ENCODE data around the gene NMRAL1.
A peak's percentile ranks its signal among the peaks of the same experiment; 100 is the strongest.

The NMRAL1 gene

DNA sequence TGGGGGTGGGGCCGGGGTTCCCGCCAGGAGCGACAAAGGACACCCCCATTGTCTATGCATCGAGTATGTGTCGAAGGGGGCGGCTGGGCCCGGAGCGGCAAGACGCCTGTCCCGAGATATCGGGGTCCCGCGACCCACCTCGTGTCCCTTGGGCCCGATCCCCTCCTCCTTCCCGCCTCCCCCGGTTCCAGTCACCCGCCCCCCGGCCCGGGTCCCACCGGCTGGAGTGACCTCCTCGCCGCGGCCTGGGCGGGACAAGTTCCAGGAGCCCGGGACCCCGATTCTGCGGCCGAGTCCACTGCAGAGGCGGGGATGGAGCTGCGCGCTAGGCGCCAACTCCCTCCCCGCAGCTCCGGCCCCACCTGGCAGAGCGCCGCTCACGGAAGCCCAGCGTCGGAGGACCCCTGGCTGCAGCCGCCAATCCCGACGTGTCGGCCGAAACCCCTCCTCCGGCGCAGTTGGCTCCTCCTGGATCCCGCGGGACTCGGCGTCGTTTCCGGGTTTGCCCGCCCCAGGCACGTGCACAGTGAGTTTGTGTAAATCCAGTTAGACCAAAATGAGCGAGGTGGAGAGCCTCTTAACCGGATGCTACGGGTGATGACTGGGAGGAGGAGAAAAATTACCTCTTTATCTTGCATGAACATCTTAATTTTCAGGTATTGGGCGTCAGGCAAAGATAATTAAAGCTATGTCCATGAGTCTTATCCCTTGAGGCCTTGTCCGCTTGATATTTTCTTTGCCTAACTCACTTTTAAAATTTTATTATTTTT lies at the start of gene NMRAL1:
TSS of gene NMRAL1 (minus strand) at position 434 of the 770 bp plus-strand sequence. CDS start 493 bp downstream, outside the sequence.
- peak; percentile 68 to 70 for DNase-seq (ENCODE audit: extremely low read depth in 1 of 2, low read depth in 1 of 2)

DNA sequence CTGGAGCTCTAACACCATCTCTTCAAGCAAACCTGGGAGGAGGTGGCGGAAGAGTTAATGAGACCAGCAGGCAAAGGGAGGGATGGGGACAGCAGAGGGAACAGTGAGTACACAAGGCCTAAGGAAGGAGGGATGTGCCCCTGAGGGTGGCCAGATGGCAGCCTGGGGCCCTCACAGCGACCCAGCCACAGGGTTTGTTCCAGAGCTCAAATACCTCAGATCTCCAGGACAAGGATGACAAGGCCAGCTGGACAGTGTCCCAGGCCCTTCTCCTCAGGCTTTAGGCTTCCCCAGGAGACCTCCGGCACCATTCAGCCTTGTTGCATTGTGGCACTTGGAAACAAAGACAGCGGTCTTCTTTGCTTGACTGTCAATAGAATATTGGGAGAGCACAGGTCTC lies 49.3 kb upstream of the NMRAL1 start:
- DNase-seq (ENCODE audit: extremely low read depth in 1 of 2, low read depth in 1 of 2), result no peak

DNA sequence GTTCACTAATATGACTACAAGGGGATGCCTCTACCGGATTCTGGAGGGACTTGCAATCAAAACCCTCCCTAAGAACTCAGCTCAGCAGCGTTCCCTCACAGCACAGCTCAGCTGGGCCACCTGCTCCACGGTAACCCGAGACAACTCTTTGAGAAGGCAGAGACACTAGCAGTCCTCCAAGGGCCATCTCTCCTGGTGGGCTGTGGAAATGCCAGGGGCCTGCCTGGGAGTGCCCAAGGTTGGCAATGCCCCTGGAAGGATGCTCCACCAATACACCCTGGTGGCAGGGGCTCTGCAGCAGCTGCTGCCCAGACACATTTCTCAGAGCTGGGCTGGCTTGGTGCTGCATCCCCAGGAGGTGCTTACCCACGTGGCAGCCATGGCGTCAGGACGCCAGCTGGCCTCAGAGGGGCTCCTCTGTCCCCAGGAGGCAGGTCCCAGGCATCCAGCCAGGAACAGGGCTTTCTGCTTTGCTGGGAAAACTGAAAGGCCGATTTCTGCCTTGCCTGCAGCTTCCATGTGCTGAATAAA lies 47.7 kb upstream of the NMRAL1 start:
- DNase-seq (ENCODE audit: extremely low read depth in 1 of 2, low read depth in 1 of 2), result no peak

DNA sequence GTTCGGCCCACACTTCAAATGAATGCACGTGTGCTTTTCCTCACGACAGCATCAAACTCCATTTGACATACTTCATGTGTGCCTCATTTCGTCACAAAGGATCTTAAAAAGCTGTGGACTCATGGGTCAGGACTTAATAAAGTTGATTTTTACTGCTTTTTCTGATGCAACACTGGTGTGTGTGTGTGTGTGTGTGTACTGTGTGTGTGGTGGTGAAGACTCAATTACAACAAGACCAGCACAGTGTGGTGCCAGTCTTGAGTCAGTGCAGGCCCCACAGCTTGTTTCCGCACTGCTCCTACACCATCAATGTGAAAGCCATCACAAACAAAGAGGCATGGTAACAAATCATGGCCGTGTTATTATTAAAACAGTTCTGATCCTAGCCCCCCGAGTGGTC lies 46.5 kb upstream of the NMRAL1 start:
- DNase-seq (ENCODE audit: extremely low read depth in 1 of 2, low read depth in 1 of 2), result no peak

DNA sequence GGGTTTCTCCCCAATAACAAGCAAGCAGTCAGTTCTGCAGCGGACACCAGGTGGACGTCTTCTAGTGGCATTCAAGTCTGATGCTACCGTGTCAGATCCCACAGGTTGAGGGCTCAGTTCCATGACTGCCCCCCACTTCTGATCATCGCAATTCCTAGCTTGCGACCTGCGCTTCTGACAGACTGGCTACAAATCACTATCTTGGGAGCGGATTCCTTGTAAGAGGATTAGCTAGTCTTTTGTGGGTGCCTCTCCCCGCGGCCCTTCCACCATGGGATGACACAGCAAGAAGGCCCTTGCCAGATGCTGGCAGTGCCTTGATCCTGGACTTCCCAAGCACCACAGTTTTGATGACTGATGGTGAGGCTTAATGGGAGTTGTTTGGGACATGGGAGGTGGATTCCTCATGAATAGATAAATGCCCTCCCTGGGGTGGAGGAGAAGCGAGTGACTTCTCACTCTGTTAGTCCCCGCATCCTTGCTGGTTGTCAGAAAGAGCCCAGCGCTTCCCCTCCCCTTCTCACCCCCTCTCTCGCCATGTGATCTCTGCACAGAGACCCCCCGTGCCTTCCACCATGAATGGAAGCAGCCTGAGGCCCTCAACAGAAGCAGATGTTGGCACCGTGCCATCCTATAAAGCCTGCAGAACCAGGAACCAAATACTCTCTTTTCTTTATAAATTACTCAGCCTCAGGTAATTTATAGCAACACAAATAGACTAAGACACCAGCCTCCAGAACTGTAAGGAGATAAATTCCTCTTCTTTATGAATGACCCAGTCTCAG lies 45.0 kb upstream of the NMRAL1 start:
- DNase-seq (ENCODE audit: extremely low read depth in 1 of 2, low read depth in 1 of 2), result no peak

DNA sequence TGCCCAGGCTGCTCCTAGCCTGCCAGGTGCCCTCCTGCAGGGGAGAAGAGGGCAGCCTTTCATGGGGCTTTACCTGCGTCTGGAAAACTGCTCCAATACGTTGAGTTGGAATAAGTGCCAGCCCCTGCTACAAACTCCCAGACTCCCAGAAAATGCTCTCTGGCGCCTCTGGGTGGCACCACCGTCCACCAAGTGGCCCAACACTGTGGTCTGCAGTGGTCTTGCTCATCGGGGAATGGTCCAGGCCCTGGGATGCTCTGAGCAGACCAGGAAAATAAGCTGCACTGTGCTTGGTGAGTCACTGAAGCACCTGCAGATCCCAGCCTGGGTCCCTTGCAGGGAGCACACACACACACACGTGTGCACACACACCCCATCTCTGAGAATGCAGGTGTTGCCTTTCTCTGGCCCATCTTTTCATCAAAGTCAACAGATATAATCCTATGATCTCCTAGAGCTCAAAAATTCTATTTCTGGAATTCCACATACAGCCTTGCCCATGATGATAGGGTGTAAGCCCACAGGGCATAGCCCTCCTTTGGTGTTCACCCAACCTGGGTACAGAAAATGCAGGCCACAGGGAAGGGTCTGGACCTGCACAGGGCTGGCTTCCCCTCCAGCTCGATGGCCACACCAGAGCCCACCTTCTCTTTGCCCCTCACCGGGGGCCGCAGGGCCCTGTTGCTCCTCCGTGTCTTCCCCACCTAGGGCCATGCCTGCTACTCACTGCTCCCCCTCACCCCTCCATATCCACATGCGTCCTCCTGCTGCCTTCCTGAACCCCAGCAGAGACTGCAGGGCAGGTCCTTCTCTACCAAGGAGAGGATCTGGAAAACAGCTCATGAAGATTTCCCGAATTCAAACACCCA lies 43.6 kb upstream of the NMRAL1 start:
- no peak for DNase-seq (ENCODE audit: extremely low read depth in 1 of 2, low read depth in 1 of 2)

DNA sequence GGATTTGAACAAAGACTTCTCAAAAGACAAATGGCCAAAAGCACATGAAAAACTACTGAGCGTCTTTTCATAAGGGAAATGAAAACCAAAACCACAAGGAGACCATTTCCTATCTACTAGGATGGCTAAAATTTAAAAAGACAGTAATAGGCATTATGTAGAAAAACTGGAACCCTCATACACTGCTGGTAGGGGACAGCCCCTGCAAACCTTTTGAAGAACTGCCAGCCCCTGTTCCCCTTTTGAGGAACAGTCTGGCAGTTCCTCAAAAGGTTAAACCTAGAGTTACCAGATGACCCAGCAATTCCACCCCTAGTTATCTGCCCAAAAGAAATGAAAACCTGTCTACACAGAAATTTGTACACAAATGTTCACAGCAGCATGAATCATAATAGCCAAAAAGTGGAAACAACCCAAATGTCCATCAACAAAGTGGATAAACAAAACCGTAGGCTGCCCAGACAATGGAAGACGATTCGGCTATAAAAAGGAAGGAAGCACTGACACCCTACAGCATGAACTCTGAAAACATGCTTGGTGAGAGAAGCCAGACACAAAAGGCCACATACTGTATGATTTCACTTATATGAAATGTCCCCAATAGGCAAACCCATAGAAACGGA lies 41.3 kb upstream of the NMRAL1 start:
- DNase-seq (ENCODE audit: extremely low read depth in 1 of 2, low read depth in 1 of 2), result no peak

DNA sequence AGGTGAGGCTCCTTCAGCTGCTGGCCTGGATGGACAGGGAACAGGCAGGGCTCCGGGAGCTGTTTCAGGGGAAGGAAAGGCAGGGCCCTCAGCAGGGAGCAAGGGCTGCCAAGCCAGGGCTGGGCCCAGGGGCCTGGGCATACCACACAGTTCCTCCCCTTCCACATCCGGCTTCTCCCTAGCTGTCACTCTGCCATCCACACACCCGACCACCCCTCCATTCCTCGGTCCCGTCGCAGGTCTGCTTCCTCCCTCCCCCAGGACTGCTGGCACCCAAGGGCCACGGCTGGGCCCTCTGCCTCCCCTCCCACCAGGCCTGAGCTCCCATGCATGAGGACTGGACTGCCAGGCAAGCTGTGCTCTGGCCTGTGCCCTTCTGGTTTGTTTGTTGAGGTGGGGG lies 40.2 kb upstream of the NMRAL1 start:
- no peak for DNase-seq (ENCODE audit: extremely low read depth in 1 of 2, low read depth in 1 of 2)

DNA sequence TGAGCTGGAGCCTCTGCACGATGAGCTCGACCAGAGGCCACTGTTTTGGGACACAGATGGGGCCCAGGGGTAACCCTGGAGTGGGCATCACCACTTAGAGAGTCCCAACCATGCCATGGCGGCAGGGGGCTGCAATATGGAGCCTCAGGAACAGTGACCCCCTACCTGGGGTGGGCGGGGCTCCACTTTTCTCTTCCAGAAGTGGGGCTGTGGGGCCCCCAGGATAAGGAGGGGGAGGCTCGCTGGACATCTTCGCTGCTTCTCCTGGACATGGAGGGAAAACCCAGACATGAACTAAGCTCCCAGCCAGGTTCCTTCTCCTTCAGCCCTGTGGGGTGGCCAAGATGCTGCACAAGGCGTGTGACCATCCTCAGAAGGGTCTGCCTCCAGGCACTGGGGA lies 39.5 kb upstream of the NMRAL1 start:
- DNase-seq (ENCODE audit: extremely low read depth in 1 of 2, low read depth in 1 of 2), result no peak

DNA sequence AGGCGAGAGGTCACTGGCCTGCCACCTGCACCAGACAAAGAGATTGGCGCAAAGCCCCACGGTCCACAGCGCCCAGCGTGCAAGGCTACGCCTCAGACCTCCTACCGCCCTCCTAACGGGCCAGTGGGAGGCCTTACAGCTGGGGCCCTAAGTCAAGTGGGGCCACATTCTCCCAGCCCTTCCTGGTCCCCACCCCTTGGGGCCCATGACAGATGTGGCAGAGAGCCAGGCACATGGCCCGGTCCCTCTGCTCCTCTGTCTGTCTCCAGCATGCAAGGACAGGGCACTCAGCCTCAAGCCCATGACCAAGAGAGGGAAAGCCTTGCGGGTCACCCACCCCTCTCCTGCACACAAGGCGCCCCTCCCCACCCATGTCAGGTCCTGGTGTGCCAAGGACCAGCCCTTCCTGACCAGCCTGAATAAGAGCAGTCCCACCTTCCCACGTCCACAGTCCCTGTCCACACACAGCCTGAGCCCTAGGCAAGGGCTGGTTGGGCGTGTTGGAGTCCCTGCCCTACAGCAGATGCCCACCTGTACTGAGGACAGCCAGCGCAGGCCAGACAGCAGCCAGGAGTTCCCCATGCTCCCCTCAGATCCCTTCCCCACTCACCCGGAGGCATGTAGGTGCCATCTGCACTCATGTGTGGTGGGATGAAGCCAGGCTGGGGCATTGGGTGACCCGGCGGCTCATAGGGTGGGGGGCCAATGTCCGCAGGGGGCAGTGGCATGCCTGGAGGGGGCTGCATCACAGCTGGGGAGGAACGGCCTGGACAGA lies 38.8 kb upstream of the NMRAL1 start:
- DNase-seq (ENCODE audit: extremely low read depth in 1 of 2, low read depth in 1 of 2), result no peak

DNA sequence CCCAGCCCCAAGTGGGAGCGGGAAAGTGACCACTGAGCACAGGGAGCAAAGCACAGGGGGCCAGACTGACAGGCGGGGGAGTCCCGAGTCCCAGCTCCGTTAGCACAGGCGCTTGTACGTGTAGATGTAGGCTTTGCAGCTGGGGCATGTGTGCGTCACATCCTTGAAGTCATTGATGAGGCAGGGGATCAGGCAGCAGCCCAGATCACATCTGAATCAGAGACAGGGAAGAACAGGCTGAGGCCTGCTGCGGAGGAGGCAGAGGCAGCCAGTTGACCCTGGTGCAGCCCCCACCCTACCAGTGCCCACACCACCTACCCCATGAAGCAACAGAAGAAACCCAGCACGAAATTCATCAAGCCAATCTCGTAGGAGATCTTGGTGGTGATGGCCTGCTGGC lies 38.0 kb upstream of the NMRAL1 start:
- no peak for DNase-seq (ENCODE audit: extremely low read depth in 1 of 2, low read depth in 1 of 2)

DNA sequence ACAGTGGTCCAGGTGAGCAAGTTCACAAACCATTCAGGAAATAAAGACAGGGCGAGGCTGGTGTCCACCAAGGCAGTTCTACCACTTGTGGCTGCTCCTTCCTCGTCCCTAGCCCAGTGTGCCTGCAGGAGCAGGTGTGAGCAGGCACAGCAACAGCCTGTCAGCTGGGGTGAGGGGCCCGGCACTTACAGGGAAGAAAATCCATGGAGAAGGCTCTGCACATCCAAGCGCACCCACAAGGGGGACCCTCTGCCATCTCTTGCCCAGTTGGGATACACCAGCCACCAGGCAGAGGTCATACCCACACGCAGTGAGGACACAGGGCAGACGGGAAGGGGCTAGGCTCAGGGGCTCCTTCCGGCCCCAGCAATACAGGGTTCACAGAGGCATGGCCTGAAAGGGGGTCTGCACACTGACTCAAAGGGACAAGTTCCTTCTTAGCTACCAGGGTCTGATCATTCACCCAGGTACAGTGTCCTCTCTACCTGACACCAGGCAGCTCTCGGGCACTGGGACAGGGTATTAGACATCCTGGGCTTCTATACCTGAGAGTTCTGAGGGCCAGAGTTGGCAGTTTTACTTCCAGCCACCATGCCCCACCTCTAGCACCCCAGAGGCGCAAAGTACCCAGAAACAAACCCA lies 37.1 kb upstream of the NMRAL1 start:
- DNase-seq (ENCODE audit: extremely low read depth in 1 of 2, low read depth in 1 of 2), result no peak

DNA sequence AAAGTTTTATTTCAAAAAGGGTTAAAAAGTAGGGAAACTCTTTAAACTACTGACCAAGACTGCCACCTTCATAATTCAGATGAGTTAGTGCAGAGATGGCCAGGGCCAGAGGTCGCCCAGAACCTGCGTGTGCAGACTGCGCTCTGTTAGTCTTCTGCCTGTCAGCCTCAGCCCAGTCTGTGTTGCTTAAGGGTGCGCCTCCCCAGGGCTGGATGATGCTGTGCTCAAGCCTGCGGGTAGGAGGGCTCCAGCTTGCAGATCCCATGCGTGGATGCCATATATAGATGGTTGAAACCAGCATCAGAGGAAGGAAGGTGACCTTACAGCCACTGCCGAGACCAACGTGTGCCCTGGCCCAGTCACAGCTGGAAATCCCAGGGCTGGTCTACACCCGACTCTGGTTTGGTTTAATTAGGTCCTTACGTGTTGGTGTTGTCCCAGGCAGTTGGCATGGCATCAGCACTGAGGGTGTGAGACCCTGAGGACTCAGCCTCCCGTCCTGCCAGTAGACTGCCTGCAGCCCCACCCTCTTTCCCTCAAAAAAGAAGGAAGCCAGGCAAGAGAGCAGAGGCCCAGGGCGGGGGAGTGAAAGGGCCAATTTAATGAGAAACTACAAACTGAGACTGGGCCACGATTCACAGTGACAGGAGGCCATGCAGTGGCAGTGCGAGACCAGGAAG lies 36.5 kb upstream of the NMRAL1 start:
- DNase-seq (ENCODE audit: extremely low read depth in 1 of 2, low read depth in 1 of 2), result no peak

DNA sequence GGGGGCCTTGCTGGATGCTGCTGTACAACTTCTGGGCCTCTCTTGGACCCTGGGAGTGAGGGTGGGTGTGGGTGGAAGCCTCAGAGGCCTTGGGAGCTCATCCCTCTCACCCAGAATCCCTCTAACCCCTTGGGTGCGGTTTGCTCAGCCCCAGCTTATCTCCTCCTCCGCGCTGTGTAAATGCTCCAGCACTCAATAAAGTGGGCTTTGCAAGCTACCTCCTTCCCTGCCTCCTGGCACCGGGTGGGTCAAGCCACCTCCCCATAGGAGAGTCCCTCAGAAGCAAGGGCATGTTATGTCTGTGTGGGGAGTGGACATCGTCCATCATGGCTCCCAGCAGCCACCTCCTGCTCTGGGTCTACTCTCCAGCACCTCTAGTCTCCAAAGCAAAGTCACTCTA lies 35.7 kb upstream of the NMRAL1 start:
- no peak for DNase-seq (ENCODE audit: extremely low read depth in 1 of 2, low read depth in 1 of 2)

DNA sequence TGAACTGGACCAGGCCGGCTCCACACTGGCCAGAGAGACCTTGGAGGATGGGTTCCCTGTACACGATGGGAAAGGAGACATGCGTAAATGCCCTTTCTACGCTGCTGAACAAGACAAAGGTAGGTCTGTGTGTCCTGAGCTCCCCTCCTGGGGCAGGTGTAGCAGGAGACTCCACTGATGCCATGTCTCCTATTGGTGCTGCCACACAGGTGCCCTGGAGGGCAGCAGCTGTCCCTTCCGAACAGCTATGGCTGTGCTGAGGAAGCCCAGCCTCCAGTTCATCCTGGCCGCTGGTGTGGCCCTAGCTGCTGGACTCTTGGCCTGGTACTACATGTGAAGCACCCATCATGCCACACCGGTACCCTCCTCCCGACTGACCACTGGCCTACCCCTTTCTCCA lies 35.0 kb upstream of the NMRAL1 start:
- DNase-seq (ENCODE audit: extremely low read depth in 1 of 2, low read depth in 1 of 2), result no peak

DNA sequence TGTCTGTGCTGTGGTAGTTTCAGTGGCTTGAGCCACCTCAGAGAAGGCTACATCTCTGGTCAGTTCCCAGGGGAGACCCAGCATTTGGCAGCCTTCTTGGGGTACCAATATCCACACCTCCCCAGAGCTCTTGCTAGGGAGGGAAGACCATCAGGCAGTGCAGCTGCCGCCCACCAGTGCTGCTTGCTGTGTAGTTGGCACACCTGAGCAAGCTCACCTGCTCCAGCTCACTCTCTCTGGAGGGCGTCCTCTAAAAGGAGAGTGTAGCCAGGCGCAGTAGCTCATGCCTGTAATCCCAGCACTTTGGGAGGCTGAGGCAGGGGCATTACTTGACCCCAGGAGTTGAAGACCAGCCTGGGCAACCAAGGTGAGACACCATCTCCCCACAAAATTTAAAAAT lies 34.4 kb upstream of the NMRAL1 start:
- DNase-seq (ENCODE audit: extremely low read depth in 1 of 2, low read depth in 1 of 2), result no peak

DNA sequence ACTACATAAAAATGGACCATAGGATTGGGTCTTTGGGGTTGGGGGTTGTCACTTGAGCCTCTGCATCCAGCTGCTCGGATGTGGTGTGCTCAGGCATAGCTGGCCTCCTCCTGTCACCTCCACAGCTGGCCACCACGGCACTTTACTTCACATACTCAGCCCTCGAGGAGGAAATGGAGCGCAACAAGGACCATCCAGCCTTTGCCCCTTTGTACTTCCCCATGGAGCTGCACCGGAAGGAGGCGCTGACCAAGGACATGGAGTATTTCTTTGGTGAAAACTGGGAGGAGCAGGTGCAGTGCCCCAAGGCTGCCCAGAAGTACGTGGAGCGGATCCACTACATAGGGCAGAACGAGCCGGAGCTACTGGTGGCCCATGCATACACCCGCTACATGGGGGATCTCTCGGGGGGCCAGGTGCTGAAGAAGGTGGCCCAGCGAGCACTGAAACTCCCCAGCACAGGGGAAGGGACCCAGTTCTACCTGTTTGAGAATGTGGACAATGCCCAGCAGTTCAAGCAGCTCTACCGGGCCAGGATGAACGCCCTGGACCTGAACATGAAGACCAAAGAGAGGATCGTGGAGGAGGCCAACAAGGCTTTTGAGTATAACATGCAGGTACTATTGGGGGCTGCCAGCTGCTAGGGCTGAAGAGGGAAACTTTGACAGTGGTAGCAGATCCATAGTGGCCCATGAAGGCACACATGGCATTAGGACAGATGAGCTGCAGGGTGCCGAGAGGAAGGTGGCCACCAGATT lies 33.3 kb upstream of the NMRAL1 start:
- no peak for DNase-seq (ENCODE audit: extremely low read depth in 1 of 2, low read depth in 1 of 2)

DNA sequence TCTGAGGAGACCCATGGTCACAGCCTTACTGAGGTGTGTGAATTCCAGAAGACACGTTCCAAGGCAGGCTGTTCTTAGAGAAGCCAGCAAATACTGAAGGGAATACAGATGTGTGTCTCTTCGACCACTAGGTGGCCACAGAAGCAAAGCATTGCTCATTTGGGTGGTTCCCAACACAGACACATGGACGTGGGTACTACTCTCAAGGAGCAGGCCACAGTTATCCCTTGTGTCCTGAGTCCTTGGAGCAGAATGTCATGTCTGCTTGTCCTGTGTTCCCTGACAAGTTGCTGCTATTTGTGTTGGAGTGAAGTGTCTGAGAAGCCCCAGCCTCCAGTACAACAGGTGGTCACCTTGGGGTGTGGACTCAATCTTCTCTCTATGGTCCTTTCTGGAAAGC lies 32.0 kb upstream of the NMRAL1 start:
- no peak for DNase-seq (ENCODE audit: extremely low read depth in 1 of 2, low read depth in 1 of 2)
